Measurements from ENCODE around the gene ZNF544. TPM values are rescaled to one million over a fixed set of nuclear protein-coding genes. Genes with fewer than 3 reads are reported as not detected.

Gene ZNF544
- total RNA-seq, 1 experiment from 2014 or later: 63.8 TPM

DNA sequence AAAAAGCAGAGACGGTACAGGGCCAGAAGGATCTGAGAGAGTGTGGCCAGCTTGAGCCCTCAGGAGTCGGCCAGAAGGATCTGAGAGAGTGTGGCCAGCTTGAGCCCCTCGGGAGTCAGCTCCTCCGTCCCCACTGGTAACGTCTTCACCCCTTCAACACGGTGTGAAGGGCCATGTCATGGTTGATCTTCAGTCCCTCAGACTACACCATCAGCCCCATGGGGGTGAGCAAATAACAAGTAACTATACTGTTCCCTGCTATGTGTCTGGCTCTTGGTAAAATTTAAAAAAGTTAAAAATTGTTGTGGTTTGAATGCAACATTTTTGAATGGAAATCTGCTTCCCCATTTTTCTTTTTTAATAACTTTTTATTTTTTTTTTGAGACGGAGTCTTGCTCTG is 48.5 kb downstream of the ZNF544 start (continued):
- TF ChIP-seq, protein P1, sequence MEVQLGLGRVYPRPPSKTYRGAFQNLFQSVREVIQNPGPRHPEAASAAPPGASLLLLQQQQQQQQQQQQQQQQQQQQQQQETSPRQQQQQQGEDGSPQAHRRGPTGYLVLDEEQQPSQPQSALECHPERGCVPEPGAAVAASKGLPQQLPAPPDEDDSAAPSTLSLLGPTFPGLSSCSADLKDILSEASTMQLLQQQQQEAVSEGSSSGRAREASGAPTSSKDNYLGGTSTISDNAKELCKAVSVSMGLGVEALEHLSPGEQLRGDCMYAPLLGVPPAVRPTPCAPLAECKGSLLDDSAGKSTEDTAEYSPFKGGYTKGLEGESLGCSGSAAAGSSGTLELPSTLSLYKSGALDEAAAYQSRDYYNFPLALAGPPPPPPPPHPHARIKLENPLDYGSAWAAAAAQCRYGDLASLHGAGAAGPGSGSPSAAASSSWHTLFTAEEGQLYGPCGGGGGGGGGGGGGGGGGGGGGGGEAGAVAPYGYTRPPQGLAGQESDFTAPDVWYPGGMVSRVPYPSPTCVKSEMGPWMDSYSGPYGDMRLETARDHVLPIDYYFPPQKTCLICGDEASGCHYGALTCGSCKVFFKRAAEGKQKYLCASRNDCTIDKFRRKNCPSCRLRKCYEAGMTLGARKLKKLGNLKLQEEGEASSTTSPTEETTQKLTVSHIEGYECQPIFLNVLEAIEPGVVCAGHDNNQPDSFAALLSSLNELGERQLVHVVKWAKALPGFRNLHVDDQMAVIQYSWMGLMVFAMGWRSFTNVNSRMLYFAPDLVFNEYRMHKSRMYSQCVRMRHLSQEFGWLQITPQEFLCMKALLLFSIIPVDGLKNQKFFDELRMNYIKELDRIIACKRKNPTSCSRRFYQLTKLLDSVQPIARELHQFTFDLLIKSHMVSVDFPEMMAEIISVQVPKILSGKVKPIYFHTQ (CRISPR knock-in tag; IDR thresholded peaks at IDR 0.05): no peak
- no peak for TF ChIP-seq ETV6 (CRISPR knock-in tag; IDR thresholded peaks at IDR 0.05)

DNA sequence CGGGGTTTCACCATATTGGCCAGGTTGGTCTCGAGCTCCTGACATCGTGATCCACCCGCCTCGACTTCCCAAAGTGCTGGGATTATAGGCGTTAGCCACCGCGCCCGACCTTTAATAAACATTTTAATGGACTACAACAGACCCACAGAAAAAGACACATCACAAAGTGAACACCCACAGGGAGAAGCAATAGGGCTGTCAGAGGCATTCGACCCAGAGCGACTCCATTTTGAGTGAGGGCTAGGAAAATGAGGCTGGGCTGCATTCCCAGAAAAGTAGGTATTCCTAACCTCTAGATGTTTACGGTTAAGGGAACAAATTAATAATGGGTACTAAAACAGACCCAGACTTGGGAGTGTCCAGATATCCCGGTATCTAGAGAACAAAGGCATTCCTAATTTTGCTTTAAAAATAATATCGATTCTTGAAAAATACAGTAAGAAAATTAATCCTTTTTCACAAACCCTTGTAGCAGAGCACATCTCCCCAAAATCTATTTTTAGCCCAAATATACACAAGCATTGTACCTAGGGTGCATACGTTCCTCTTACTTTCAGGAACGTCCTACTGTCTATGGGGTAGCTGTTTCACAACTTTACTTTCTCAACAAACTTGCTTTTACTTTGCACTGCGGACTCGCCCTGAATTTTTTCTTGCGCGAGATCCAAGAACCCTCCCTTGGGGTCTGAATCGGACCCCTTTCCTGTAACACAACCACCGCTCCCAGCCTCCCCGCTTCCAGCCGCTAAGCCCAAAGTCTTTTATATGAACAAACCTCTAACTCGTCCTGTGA is 49.2 kb downstream of the ZNF544 start:
- DNase-seq (ENCODE audit: low spot score): no peak
- peaks cover 20% of the 10 kb centered on the region for H3K36me3 Mint-ChIP-seq
- TF ChIP-seq, protein P2, sequence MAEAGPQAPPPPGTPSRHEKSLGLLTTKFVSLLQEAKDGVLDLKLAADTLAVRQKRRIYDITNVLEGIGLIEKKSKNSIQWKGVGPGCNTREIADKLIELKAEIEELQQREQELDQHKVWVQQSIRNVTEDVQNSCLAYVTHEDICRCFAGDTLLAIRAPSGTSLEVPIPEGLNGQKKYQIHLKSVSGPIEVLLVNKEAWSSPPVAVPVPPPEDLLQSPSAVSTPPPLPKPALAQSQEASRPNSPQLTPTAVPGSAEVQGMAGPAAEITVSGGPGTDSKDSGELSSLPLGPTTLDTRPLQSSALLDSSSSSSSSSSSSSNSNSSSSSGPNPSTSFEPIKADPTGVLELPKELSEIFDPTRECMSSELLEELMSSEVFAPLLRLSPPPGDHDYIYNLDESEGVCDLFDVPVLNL (CRISPR knock-in tag; IDR thresholded peaks at IDR 0.05; ENCODE audit: borderline replicate concordance, low read depth): no peak
- TF ChIP-seq, protein P3, sequence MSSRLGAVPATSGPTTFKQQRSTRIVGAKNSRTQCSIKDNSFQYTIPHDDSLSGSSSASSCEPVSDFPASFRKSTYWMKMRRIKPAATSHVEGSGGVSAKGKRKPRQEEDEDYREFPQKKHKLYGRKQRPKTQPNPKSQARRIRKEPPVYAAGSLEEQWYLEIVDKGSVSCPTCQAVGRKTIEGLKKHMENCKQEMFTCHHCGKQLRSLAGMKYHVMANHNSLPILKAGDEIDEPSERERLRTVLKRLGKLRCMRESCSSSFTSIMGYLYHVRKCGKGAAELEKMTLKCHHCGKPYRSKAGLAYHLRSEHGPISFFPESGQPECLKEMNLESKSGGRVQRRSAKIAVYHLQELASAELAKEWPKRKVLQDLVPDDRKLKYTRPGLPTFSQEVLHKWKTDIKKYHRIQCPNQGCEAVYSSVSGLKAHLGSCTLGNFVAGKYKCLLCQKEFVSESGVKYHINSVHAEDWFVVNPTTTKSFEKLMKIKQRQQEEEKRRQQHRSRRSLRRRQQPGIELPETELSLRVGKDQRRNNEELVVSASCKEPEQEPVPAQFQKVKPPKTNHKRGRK (CRISPR knock-in tag; IDR thresholded peaks at IDR 0.05; ENCODE audit: borderline replicate concordance): no peak
- TF ChIP-seq, protein P4, sequence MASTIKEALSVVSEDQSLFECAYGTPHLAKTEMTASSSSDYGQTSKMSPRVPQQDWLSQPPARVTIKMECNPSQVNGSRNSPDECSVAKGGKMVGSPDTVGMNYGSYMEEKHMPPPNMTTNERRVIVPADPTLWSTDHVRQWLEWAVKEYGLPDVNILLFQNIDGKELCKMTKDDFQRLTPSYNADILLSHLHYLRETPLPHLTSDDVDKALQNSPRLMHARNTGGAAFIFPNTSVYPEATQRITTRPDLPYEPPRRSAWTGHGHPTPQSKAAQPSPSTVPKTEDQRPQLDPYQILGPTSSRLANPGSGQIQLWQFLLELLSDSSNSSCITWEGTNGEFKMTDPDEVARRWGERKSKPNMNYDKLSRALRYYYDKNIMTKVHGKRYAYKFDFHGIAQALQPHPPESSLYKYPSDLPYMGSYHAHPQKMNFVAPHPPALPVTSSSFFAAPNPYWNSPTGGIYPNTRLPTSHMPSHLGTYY (CRISPR knock-in tag; IDR thresholded peaks at IDR 0.05): no peak
- TF ChIP-seq OVOL2 (CRISPR knock-in tag; IDR thresholded peaks at IDR 0.05; ENCODE audit: borderline replicate concordance) (no peak), ZNF219 (CRISPR knock-in tag; IDR thresholded peaks at IDR 0.05; ENCODE audit: borderline replicate concordance) (no peak), NR3C1 (CRISPR knock-in tag; conservative IDR thresholded peaks at IDR 0.05; ENCODE audit: low read depth) (no peak), FOXK1 (CRISPR knock-in tag; IDR thresholded peaks at IDR 0.05) (no peak), ZNF317 (CRISPR knock-in tag; IDR thresholded peaks at IDR 0.05; ENCODE audit: borderline replicate concordance, low read depth) (no peak), CBFB (CRISPR knock-in tag; IDR thresholded peaks at IDR 0.05; ENCODE audit: low read depth) (no peak), HMGA2 (CRISPR knock-in tag; IDR thresholded peaks at IDR 0.05) (no peak), CREB1 (CRISPR knock-in tag; IDR thresholded peaks at IDR 0.05) (no peak), ZNF121 (CRISPR knock-in tag; IDR thresholded peaks at IDR 0.05) (no peak)
- TF ChIP-seq, protein P5, sequence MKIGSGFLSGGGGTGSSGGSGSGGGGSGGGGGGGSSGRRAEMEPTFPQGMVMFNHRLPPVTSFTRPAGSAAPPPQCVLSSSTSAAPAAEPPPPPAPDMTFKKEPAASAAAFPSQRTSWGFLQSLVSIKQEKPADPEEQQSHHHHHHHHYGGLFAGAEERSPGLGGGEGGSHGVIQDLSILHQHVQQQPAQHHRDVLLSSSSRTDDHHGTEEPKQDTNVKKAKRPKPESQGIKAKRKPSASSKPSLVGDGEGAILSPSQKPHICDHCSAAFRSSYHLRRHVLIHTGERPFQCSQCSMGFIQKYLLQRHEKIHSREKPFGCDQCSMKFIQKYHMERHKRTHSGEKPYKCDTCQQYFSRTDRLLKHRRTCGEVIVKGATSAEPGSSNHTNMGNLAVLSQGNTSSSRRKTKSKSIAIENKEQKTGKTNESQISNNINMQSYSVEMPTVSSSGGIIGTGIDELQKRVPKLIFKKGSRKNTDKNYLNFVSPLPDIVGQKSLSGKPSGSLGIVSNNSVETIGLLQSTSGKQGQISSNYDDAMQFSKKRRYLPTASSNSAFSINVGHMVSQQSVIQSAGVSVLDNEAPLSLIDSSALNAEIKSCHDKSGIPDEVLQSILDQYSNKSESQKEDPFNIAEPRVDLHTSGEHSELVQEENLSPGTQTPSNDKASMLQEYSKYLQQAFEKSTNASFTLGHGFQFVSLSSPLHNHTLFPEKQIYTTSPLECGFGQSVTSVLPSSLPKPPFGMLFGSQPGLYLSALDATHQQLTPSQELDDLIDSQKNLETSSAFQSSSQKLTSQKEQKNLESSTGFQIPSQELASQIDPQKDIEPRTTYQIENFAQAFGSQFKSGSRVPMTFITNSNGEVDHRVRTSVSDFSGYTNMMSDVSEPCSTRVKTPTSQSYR (CRISPR knock-in tag; IDR thresholded peaks at IDR 0.05): no peak
- TF ChIP-seq, protein P6, sequence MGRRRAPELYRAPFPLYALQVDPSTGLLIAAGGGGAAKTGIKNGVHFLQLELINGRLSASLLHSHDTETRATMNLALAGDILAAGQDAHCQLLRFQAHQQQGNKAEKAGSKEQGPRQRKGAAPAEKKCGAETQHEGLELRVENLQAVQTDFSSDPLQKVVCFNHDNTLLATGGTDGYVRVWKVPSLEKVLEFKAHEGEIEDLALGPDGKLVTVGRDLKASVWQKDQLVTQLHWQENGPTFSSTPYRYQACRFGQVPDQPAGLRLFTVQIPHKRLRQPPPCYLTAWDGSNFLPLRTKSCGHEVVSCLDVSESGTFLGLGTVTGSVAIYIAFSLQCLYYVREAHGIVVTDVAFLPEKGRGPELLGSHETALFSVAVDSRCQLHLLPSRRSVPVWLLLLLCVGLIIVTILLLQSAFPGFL (CRISPR knock-in tag; IDR thresholded peaks at IDR 0.05; ENCODE audit: borderline replicate concordance): no peak
- TF ChIP-seq, protein P7, sequence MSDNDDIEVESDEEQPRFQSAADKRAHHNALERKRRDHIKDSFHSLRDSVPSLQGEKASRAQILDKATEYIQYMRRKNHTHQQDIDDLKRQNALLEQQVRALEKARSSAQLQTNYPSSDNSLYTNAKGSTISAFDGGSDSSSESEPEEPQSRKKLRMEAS (CRISPR knock-in tag; IDR thresholded peaks at IDR 0.05): no peak
- no peaks in the 10 kb centered on the region for H3K9me3 Mint-ChIP-seq
- ChIA-PET POLR2A (interaction anchor here (0.8 to 1.0 kb wide), 3 partner anchors 14 to 49 kb away, joined by 3 to 5 read pairs (median 4); partner anchors contain the start of genes ERVK3-1 and ZNF544), CTCF (interaction anchor here (1.0 to 2.7 kb wide), 3 partner anchors 50 to 70 kb away, joined by 3 to 10 read pairs (median 4); partner anchors contain the start of gene ZNF544)
- H3K27ac Mint-ChIP-seq: peak overlapping the region; percentile 85
- H3K27me3 Mint-ChIP-seq (ENCODE audit: low read depth): no peaks in the 10 kb centered on the region
- H3K4me1 Mint-ChIP-seq: peaks cover 22% of the 10 kb centered on the region
- H3K4me3 Mint-ChIP-seq: peak overlapping the region; percentile 95
- no peak for ATAC-seq

Data from WTC11 (cell line).